ENCODE results near the gene NME7. TPM values are rescaled to one million over a fixed set of nuclear protein-coding genes. Genes with fewer than 3 reads are reported as not detected.

The NME7 gene
- total and polyA plus RNA-seq, 7 donors: 4.4 to 39.9 (median 20.1) TPM

DNA sequence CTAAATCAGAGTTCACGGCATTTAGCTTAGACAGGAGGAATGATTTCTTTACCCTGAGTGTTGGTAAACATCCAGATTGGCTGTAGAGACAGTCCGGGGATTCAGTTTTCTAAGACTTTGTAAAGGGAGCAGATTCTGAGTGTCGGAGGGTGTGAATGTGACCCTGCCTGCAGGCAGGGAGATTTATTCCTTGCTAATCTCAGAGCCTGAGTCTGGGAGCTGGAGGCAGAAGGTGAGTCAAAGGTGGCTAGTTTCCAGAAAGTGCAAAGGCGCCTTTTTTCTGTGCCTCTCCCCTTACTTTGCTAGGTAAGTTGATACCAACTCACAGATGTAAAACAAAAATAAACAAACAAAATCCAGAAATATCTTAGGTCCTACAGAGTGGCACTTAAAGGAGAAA, 249.4 kb downstream of the NME7 start:
- intact Hi-C loops (cut with DNase I): no loop called here
- no peaks in the 10 kb centered on the region for H3K9me3 ChIP-seq
- H3K27me3 ChIP-seq: no peaks in the 10 kb centered on the region
- peaks cover 0 to 46% (median 15%) of the 10 kb centered on the region in 4 donors for H3K36me3 ChIP-seq
- no peak for TF ChIP-seq POLR2AphosphoS5 (IDR thresholded peaks at IDR 0.05)
- TF ChIP-seq POLR2A (IDR thresholded peaks at IDR 0.05): no peak
- TF ChIP-seq EP300 (IDR thresholded peaks at IDR 0.05): no peak
- TF ChIP-seq, protein P1, sequence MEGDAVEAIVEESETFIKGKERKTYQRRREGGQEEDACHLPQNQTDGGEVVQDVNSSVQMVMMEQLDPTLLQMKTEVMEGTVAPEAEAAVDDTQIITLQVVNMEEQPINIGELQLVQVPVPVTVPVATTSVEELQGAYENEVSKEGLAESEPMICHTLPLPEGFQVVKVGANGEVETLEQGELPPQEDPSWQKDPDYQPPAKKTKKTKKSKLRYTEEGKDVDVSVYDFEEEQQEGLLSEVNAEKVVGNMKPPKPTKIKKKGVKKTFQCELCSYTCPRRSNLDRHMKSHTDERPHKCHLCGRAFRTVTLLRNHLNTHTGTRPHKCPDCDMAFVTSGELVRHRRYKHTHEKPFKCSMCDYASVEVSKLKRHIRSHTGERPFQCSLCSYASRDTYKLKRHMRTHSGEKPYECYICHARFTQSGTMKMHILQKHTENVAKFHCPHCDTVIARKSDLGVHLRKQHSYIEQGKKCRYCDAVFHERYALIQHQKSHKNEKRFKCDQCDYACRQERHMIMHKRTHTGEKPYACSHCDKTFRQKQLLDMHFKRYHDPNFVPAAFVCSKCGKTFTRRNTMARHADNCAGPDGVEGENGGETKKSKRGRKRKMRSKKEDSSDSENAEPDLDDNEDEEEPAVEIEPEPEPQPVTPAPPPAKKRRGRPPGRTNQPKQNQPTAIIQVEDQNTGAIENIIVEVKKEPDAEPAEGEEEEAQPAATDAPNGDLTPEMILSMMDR (IDR thresholded peaks at IDR 0.05): no peak
- H3K4me3 ChIP-seq: no peak overlapping the region
- DNase-seq: no peak
- peaks cover 0 to 85% (median 76%) of the 10 kb centered on the region in 4 donors for H3K4me1 ChIP-seq
- H3K27ac ChIP-seq: peak overlapping the region; percentile 11 to 97 (median 96)
- WGBS, 2 donors: 43 to 80% methylated on average over 4 of the region's 4 CpGs

DNA sequence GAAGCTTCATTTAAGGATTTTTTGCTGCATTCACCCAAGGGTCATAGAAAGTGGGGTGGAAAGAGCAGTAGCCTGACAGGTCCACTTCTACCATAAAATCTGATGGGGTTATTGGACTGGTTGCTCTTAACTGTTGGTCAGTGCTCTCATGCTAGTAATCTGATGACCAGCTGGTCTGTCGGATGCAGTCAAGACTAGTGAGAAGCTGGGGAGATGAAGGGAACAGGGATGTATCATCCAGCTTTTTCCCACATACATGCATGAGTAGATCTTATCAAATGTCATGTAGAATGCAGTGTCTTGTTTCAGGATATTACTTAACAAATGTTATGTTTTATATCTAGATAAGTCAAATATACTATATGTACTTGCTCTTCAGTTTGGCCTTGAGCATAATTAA, 250.0 kb downstream of the NME7 start:
- Histone ChIP-seq H3K36me3 (peaks cover 0 to 52% (median 18%) of the 10 kb centered on the region in 4 donors), H3K27me3 (no peaks in the 10 kb centered on the region), H3K27ac (peak overlapping the region; percentile 67 to 97 (median 96)), H3K9me3 (no peaks in the 10 kb centered on the region), H3K4me3 (no peak overlapping the region), H3K4me1 (peaks cover 0 to 91% (median 82%) of the 10 kb centered on the region in 4 donors)
- 37 to 78% methylated on average over 1 of the region's 1 CpG for WGBS, 2 donors
- intact Hi-C loops (cut with DNase I): no loop called here
- TF ChIP-seq EP300 (IDR thresholded peaks at IDR 0.05) (no peak), POLR2A (IDR thresholded peaks at IDR 0.05) (no peak), POLR2AphosphoS5 (IDR thresholded peaks at IDR 0.05) (no peak)
- TF ChIP-seq, protein P1 (IDR thresholded peaks at IDR 0.05): no peak
- DNase-seq: no peak

DNA sequence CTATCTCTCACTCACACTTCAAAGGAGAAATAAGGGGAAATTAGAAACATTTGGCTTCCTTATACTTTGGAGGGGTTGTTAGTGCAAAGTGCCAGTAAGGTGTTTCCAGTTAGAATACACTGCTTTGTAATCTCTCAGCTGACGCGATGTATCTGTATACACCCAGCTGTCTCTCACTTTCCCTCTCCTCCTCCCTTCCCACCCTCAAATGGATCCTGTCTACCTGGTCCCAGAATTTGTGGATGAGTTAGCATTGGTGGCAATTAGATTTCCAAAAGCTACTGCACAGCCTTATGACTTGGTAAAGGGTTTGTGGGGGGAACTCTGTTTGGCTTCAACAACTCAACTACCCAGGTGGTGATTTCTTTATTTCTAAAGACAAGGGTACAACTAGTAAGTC, 250.6 kb downstream of the NME7 start:
- WGBS, 2 donors: 48 to 87% methylated on average over 2 of the region's 2 CpGs
- Histone ChIP-seq H3K27me3 (no peaks in the 10 kb centered on the region), H3K36me3 (peaks cover 0 to 54% (median 22%) of the 10 kb centered on the region in 4 donors), H3K4me3 (no peak overlapping the region), H3K4me1 (peaks cover 0 to 94% (median 88%) of the 10 kb centered on the region in 4 donors), H3K27ac (peak overlapping the region; percentile 67 to 97 (median 96)), H3K9me3 (no peaks in the 10 kb centered on the region)
- intact Hi-C loops (cut with DNase I): no loop called here
- DNase-seq: no peak
- TF ChIP-seq EP300 (IDR thresholded peaks at IDR 0.05): no peak
- TF ChIP-seq POLR2AphosphoS5 (IDR thresholded peaks at IDR 0.05): no peak
- TF ChIP-seq, protein P1 (IDR thresholded peaks at IDR 0.05): no peak
- no peak for TF ChIP-seq POLR2A (IDR thresholded peaks at IDR 0.05)

DNA sequence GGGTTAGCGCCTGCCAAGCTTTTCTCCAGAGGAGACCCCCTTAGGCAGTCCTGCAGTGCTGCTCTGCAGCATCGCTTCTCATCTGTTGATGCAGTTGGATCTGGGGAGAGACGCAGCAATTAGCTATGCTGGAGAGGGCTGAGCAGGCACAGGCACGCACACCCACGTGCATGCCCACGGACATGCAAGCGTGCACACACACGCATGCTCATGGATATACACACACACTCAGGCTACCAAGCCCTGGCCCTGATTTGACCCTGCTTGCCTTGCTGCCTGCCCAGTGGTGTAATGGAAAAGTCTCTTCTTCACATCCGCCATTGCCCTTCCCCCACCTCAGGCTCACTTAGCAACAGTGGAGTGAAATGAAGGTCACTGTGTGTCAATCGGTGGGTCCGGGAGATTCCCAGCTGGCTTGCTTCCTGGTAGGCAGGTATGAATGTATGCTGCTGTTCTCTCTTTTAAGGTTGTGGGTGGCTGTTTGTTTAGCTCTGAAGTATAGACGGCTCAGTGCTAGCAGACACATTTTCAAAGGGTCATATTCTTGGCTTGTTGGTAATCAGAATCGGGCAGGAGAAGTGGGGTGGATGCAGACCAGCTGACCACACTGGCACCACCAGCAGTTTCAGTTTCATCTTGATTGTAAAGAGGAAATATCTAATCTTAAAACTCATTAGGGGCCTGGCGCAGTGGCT, 251.6 kb downstream of the NME7 start:
- DNase-seq: peak; percentile 77
- peaks cover 0 to 94% (median 93%) of the 10 kb centered on the region in 4 donors for H3K4me1 ChIP-seq

DNA sequence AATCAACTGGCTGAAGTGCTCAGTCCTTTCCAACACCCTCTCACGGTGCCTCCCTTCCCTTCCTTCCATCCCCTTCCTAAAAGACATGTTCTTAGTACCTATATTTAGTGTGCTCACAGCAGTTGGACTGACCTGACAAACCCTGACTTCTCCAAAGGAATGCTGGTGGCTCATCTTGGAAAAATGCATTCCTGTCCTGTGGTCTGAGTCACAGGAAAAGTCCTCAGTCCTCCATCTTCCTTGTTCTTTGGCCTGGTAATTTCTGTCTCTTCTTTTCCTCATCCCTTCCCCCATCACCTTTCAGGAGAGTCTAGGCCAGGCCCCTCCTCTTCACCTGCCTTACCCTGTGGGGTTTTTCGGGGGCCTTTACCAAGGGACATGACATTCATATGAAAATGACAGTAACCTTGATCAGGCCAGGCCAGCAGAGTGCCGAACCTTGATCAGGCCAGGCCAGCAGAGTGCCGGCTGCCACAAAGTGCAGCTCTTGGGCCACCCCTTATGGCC, 253.9 kb downstream of the NME7 start:
- TF ChIP-seq EP300 (IDR thresholded peaks at IDR 0.05) (no peak), POLR2A (IDR thresholded peaks at IDR 0.05) (no peak), POLR2AphosphoS5 (IDR thresholded peaks at IDR 0.05) (peak in 3 of 4 donors; percentile 32 to 46 (median 45))
- TF ChIP-seq, protein P1 (IDR thresholded peaks at IDR 0.05): no peak
- H3K4me3 ChIP-seq: no peak overlapping the region
- no peaks in the 10 kb centered on the region for H3K9me3 ChIP-seq
- peaks cover 0 to 95% (median 87%) of the 10 kb centered on the region in 4 donors for H3K4me1 ChIP-seq
- H3K27ac ChIP-seq: peak overlapping the region; percentile 96 to 97 (median 97)
- intact Hi-C loops (cut with DNase I): loop anchor here (5.0 kb wide), 1 partner anchor 374 kb away; the partner anchor contains the start of gene SLC19A2
- 27 to 67% methylated on average over 4 of the region's 4 CpGs for WGBS, 2 donors
- DNase-seq: no peak
- H3K27me3 ChIP-seq: no peaks in the 10 kb centered on the region
- peaks cover 4 to 53% (median 28%) of the 10 kb centered on the region in 4 donors for H3K36me3 ChIP-seq

More for the DNA sequence above, 251.6 kb downstream of the NME7 start:
- WGBS, 2 donors: 27 to 58% methylated on average over 14 of the region's 14 CpGs
- peak overlapping the region in 1 of 4 donors; percentile 16 for H3K4me3 ChIP-seq
- no peaks in the 10 kb centered on the region for H3K9me3 ChIP-seq
- TF ChIP-seq EP300 (IDR thresholded peaks at IDR 0.05): peak in 2 of 4 donors; percentile 32 to 42
- TF ChIP-seq POLR2AphosphoS5 (IDR thresholded peaks at IDR 0.05): peak in 3 of 4 donors; percentile 38 to 58 (median 53)
- no peak for TF ChIP-seq POLR2A (IDR thresholded peaks at IDR 0.05)
- H3K36me3 ChIP-seq: peaks cover 4 to 53% (median 28%) of the 10 kb centered on the region in 4 donors
- intact Hi-C loops (cut with DNase I): no loop called here
- H3K27me3 ChIP-seq: no peaks in the 10 kb centered on the region
- peak overlapping the region; percentile 67 to 97 (median 96) for H3K27ac ChIP-seq

Measured in sigmoid colon (tissue), 7 donors.